Mucosa of descending colon (tissue), 3 donors: ENCODE measurements around the gene IL2RG. TPM values are rescaled to one million over a fixed set of nuclear protein-coding genes. Genes with fewer than 3 reads are reported as not detected.

Experiments
- ATAC-seq: fragments of 200-7000 bp; cut with Tn5 transposase; one replicate; pipeline ENCODE4 v1.9.1; 2020; ENCODE audit warnings: mild to moderate bottlenecking, moderate library complexity
- DNase-seq, 3 donors: peaks; one replicate each; pipeline ENCODE4 v3.0.0-alpha.2; 2020
- H3K36me3 ChIP-seq: fragments of 200-600 bp; one replicate; pipeline ENCODE4 v1.8.0; 2021; ENCODE audit warnings: low read depth, mild to moderate bottlenecking
- H3K4me1 ChIP-seq: fragments of 200-600 bp; one replicate; pipeline ENCODE4 v1.8.0; 2021; ENCODE audit warnings: low read depth, mild to moderate bottlenecking
- H3K4me3 ChIP-seq: fragments of 200-600 bp; one replicate; pipeline ENCODE4 v1.8.0; 2021; ENCODE audit warnings: mild to moderate bottlenecking
- H3K9me3 ChIP-seq: fragments of 200-600 bp; one replicate; pipeline ENCODE4 v1.8.0; 2021; ENCODE audit warnings: mild to moderate bottlenecking
- intact Hi-C, 2 donors: fragments of 100-400 bp; cut with DNase I in 1 of 2; cut with micrococcal nuclease in 1 of 2; formaldehyde crosslinking; loops; one replicate each; pipeline versions ENCODE4 v1.11.0 to v1.11.1; 2022; cut with DNase I, micrococcal nuclease
- total RNA-seq, 3 donors: library from RNA; stranded (reverse); fragmentation: NEBNext Ultra II Directional in 2 of 3; extraction: Animal tissue kit (Norgen Biotek cat#: 25700) in 2 of 3; gene quantifications; one replicate each; pipeline versions ENCODE4 v1.2.1 to v1.2.4, GENCODE V29; 2021 to 2023
- TF ChIP-seq, protein P1 (sequence below): fragments of 200-600 bp; IDR thresholded peaks from one replicate; pipeline ENCODE4 v1.8.0; 2022; ENCODE audit warnings: antibody characterized with exemption, mild to moderate bottlenecking
- donor health status: DM: no; HTN: no; CAD: no; lungs with moderate emphysema.
- donor health status: DM: no; HTN: no; CAD: no.
- donor health status: DM: no; HTN: yes; CAD: no.

Gene IL2RG
- total RNA-seq, 3 donors from 2014 or later: 27.7 to 104 (median 56.8) TPM

- ATAC-seq: no peak
Measured at GRCh38 chrX:71085900-71086299, 25.5 kb downstream of the IL2RG start.

DNA sequence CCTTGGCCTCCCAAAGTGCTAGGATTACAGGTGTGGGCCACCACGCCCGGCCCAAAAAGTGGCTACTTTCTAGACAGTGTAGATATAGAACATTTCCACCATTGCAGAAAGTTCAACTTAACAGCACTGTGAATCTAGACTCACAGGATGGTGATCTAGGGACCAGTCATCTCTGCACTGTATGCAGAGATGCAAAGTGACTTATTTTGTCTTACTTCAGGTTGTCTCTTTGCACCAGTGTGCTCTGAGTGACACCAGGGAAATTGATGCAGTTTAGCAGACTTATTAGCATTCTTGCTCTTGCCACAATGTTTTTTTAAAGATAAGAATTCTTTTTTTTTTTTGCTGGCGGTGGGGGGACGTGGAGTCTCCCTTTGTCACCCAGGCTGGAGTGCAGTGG, 28.6 kb downstream of the IL2RG start:
- ATAC-seq (no peak), DNase-seq (no peak)
- TF ChIP-seq, protein P1, sequence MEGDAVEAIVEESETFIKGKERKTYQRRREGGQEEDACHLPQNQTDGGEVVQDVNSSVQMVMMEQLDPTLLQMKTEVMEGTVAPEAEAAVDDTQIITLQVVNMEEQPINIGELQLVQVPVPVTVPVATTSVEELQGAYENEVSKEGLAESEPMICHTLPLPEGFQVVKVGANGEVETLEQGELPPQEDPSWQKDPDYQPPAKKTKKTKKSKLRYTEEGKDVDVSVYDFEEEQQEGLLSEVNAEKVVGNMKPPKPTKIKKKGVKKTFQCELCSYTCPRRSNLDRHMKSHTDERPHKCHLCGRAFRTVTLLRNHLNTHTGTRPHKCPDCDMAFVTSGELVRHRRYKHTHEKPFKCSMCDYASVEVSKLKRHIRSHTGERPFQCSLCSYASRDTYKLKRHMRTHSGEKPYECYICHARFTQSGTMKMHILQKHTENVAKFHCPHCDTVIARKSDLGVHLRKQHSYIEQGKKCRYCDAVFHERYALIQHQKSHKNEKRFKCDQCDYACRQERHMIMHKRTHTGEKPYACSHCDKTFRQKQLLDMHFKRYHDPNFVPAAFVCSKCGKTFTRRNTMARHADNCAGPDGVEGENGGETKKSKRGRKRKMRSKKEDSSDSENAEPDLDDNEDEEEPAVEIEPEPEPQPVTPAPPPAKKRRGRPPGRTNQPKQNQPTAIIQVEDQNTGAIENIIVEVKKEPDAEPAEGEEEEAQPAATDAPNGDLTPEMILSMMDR: no peak
- Histone ChIP-seq H3K4me1 (no peaks in the 10 kb centered on the region), H3K4me3 (no peak overlapping the region), H3K9me3 (no peaks in the 10 kb centered on the region), H3K36me3 (no peaks in the 10 kb centered on the region)
- intact Hi-C loops: no loop called here

More at GRCh38 chrX:71085900-71086299, 25.5 kb downstream of the IL2RG start:
- DNase-seq: no peak
- Histone ChIP-seq H3K36me3 (no peaks in the 10 kb centered on the region), H3K4me3 (no peak overlapping the region), H3K9me3 (no peaks in the 10 kb centered on the region), H3K4me1 (no peaks in the 10 kb centered on the region)
- TF ChIP-seq, protein P1: no peak
- intact Hi-C loops: no loop called here

- no peaks in the 10 kb centered on the region for H3K4me1 ChIP-seq
- intact Hi-C loops: no loop called here
- TF ChIP-seq, protein P1: no peak
- H3K4me3 ChIP-seq: no peak overlapping the region
- DNase-seq (no peak), ATAC-seq (no peak)
- no peaks in the 10 kb centered on the region for H3K36me3 ChIP-seq
- H3K9me3 ChIP-seq: no peaks in the 10 kb centered on the region
Measured at GRCh38 chrX:71082124-71082647, 29.2 kb downstream of the IL2RG start.

- TF ChIP-seq, protein P1: no peak
- Histone ChIP-seq H3K4me3 (no peak overlapping the region), H3K4me1 (no peaks in the 10 kb centered on the region), H3K9me3 (no peaks in the 10 kb centered on the region), H3K36me3 (no peaks in the 10 kb centered on the region)
- ATAC-seq (no peak), DNase-seq (no peak)
- intact Hi-C loops: no loop called here
Measured at GRCh38 chrX:71081330-71082123, 29.9 kb downstream of the IL2RG start.

DNA sequence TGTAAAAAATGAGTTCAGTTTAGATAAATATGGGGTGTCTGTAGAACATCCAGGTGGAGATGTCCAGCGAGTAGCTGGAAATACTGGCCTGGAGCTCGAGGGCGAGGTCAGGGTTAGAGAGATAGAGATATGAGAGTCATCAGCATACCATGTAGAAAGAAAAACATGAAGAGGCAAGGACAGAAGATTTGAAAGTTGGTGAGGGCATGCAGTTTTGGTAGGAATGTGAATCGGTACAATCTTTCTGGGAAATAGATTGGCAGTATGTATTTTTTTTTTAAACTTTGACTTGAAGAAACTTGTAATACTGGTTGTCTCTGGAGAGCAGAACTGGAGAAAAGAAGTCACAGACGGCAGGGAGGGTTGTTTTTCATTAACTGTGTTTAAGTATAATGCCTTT, 40.8 kb downstream of the IL2RG start:
- ATAC-seq (no peak), DNase-seq (no peak)
- intact Hi-C loops: no loop called here
- TF ChIP-seq, protein P1: no peak
- no peak overlapping the region for H3K4me3 ChIP-seq
- H3K9me3 ChIP-seq: no peaks in the 10 kb centered on the region
- no peaks in the 10 kb centered on the region for H3K4me1 ChIP-seq
- H3K36me3 ChIP-seq: no peaks in the 10 kb centered on the region
